ENCODE results near the gene C14orf180.
"Not testable (repeated sequence)": the region's sequence is repeated elsewhere in the genome, so short reads cannot be mapped to it uniquely, and the experiment has no call there.

C14orf180 gene

DNA sequence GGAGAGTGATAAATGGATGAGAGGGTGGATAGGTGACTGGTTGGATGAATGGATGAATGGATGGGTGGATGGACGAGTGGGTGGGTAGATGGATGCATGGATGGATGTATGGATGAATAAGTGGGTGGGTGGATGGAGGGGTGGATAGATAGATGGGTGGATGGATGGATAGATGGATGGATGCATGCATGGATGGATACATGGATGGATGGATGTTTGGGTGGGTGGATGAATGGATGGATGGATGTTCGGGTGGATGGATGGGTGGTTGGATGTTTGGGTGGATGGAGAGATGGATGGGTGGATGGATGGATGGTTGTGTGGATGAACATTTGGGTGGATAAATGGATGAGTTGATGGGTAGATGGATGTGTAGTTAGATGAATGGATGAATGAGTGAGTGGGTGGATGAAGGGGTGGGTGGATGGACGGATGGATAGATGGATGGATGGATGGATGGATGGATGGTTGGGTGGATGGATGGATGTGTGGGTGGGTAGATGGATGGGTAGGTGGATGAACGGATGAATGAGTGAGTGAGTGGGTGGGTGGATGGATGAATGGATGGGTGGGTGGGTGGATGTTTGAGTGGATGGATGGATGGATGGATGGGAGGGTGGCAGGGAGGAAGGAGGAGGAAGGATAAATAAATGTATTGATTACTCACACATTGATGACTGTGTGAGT lies 34.7 kb downstream of the C14orf180 start:
- FAIRE-seq: no peak
- TF ChIP-seq POLR2AphosphoS5 (IDR thresholded peaks at IDR 0.05; ENCODE audit: low read depth, low read length): no peak
- TF ChIP-seq POU2F2 (IDR thresholded peaks at IDR 0.05; ENCODE audit: low read depth, low read length): no peak
- no peak for TF ChIP-seq POLR2A (IDR thresholded peaks at IDR 0.05; ENCODE audit: low read depth, low read length)
- no peak for TF ChIP-seq SPI1 (IDR thresholded peaks at IDR 0.05; ENCODE audit: low read depth, low read length)
- TF ChIP-seq PAX5 (IDR thresholded peaks at IDR 0.05; ENCODE audit: insufficient read depth, low read length, severe bottlenecking): no peak
- no peak for TF ChIP-seq TAF1 (IDR thresholded peaks at IDR 0.05; ENCODE audit: low read depth, low read length)
- no peak for DNase-seq (ENCODE audit: insufficient read length, low spot score)

- TF ChIP-seq TAF1 (IDR thresholded peaks at IDR 0.05; ENCODE audit: low read depth, low read length) (no peak), POU2F2 (IDR thresholded peaks at IDR 0.05; ENCODE audit: low read depth, low read length) (no peak), SPI1 (IDR thresholded peaks at IDR 0.05; ENCODE audit: low read depth, low read length) (no peak), POLR2AphosphoS5 (IDR thresholded peaks at IDR 0.05; ENCODE audit: low read depth, low read length) (no peak), POLR2A (IDR thresholded peaks at IDR 0.05; ENCODE audit: low read depth, low read length) (no peak), PAX5 (IDR thresholded peaks at IDR 0.05; ENCODE audit: insufficient read depth, low read length, severe bottlenecking) (no peak)
- DNase-seq (ENCODE audit: insufficient read length, low spot score): no peak
- FAIRE-seq: no peak
Measured at GRCh38 chr14:104624939-104625338, 45.4 kb downstream of the C14orf180 start.

- FAIRE-seq (no peak), DNase-seq (ENCODE audit: insufficient read length, low spot score) (no peak)
- TF ChIP-seq SPI1 (IDR thresholded peaks at IDR 0.05; ENCODE audit: low read depth, low read length) (no peak), POLR2AphosphoS5 (IDR thresholded peaks at IDR 0.05; ENCODE audit: low read depth, low read length) (no peak), PAX5 (IDR thresholded peaks at IDR 0.05; ENCODE audit: insufficient read depth, low read length, severe bottlenecking) (no peak)
Measured at GRCh38 chr14:104632781-104633180, 53.2 kb downstream of the C14orf180 start.

DNA sequence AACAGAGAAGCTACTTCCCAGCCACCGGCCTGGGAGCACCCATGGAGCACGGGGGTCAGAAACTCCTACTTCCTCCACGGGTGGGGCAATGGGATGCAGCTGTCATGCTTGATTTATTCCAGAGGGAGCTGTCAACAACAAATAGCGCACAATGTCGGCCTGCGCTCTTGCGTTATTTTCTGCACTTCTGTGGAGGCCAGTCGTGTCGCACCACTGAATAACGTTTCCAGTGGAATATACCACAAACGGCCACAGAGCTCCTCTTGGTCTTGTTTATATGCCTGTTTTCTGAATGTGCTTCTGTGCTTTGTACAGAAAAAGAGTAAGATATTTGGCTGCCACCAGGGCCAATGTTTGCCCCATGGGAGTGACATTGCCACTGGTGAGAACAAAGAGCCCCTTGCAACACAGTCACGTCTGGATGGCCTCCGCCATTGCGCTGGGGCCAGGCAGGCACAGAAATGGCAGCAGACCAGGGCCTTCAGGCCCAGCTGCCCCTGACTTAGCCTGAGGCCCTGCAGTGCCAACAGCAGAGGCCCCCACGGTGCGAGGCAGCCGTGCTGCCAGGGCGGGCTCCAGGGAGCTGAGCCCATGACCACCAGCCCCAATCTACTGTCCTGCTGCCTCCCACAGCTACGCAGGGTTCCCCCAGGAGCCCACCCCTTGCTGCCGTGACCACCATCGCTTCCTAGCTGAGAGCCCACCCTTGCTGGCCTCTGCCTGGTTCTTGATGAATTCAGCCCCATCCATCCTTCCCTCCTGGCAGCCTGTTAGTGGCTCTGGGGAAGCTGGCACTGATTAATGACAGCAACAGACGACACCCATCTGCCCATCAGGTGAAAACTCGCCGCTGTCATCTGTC lies 53.9 kb downstream of the C14orf180 start:
- TF ChIP-seq PAX5 (IDR thresholded peaks at IDR 0.05; ENCODE audit: insufficient read depth, low read length, severe bottlenecking): no peak
- FAIRE-seq: no peak
- no peak for DNase-seq (ENCODE audit: insufficient read length, low spot score)

DNA sequence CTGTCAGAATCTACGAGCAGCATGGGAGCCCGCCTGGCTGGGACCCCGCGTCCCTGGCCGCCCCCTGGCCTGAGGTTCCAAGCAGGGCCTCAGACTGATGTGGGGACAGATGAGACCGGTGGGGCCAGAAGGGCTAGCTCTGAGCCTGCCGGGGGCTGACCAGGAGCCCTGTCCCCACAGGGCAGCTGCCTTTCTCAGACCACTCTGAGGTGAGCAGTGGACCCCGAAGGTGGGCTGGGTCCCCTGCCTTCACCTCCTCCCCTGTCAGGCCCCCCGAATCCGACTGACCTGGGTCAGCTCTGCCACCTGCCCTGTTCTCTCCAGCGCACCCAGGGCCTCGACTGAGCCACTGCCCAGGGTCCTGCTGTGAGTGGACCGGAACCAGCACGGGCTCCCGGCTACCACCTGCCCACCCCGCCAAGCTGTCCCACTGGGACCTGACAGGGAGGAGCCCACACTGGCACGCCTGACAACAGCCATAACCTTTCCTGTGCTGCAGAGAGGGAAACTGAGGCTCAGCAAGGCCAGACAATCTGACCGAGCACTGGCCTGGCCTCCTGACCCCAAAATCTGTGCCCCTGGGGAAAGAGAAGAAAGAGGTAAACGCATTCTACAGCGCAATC lies 54.7 kb downstream of the C14orf180 start:
- TF ChIP-seq POU2F2 (IDR thresholded peaks at IDR 0.05; ENCODE audit: low read depth, low read length): no peak
- no peak for TF ChIP-seq POLR2AphosphoS5 (IDR thresholded peaks at IDR 0.05; ENCODE audit: low read depth, low read length)
- no peak for TF ChIP-seq TAF1 (IDR thresholded peaks at IDR 0.05; ENCODE audit: low read depth, low read length)
- no peak for TF ChIP-seq POLR2A (IDR thresholded peaks at IDR 0.05; ENCODE audit: low read depth, low read length)
- no peak for TF ChIP-seq SPI1 (IDR thresholded peaks at IDR 0.05; ENCODE audit: low read depth, low read length)
- no peak for TF ChIP-seq PAX5 (IDR thresholded peaks at IDR 0.05; ENCODE audit: insufficient read depth, low read length, severe bottlenecking)

GRCh38 chr14:104634886-104635570 lies 55.5 kb downstream of the C14orf180 start:
- DNase-seq (ENCODE audit: insufficient read length, low spot score): no peak
- no peak for FAIRE-seq
- TF ChIP-seq POLR2A (IDR thresholded peaks at IDR 0.05; ENCODE audit: low read depth, low read length) (no peak), POLR2AphosphoS5 (IDR thresholded peaks at IDR 0.05; ENCODE audit: low read depth, low read length) (no peak), SPI1 (IDR thresholded peaks at IDR 0.05; ENCODE audit: low read depth, low read length) (no peak), PAX5 (IDR thresholded peaks at IDR 0.05; ENCODE audit: insufficient read depth, low read length, severe bottlenecking) (no peak), TAF1 (IDR thresholded peaks at IDR 0.05; ENCODE audit: low read depth, low read length) (no peak), POU2F2 (IDR thresholded peaks at IDR 0.05; ENCODE audit: low read depth, low read length) (no peak)

More for the DNA sequence above, 54.7 kb downstream of the C14orf180 start:
- no peak for FAIRE-seq
- no peak for DNase-seq (ENCODE audit: insufficient read length, low spot score)

DNA sequence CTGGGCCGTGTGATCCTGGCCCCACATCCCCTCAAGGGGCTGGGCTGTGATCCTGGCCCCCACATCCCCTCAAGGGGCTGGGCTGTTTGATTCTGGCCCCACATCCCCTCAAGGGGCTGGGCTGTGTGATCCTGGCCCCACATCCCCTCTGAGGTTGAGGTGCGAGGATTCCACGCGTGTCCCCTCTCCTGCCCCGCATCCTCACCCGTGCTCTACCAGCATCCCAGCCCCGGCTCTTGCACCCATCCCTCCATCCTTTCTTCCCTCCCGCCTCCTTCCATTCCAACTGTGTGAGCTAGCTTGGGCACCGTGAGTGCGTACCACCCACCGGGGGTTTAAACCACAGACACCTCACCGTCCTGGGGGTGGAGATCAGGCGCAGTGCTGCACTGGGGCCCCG lies 56.2 kb downstream of the C14orf180 start:
- no peak for FAIRE-seq
- DNase-seq (ENCODE audit: insufficient read length, low spot score): no peak
- TF ChIP-seq TAF1 (IDR thresholded peaks at IDR 0.05; ENCODE audit: low read depth, low read length): no peak

- no peak for FAIRE-seq
Measured at GRCh38 chr14:104636131-104636530, 56.6 kb downstream of the C14orf180 start.

GRCh38 chr14:104636846-104637545 lies 57.4 kb downstream of the C14orf180 start:
- DNase-seq (ENCODE audit: insufficient read length, low spot score); FAIRE-seq: not testable (repeated sequence)

More at GRCh38 chr14:104636131-104636530, 56.6 kb downstream of the C14orf180 start:
- no peak for DNase-seq (ENCODE audit: insufficient read length, low spot score)
- TF ChIP-seq POU2F2 (IDR thresholded peaks at IDR 0.05; ENCODE audit: low read depth, low read length) (no peak), POLR2AphosphoS5 (IDR thresholded peaks at IDR 0.05; ENCODE audit: low read depth, low read length) (no peak), PAX5 (IDR thresholded peaks at IDR 0.05; ENCODE audit: insufficient read depth, low read length, severe bottlenecking) (no peak), SPI1 (IDR thresholded peaks at IDR 0.05; ENCODE audit: low read depth, low read length) (no peak), TAF1 (IDR thresholded peaks at IDR 0.05; ENCODE audit: low read depth, low read length) (no peak)
